MM.1S (cell line): Measurements from ENCODE around the gene MACROD2.

ENCODE experiments used
- DNase-seq: peaks from one replicate; pipeline ENCODE4 v3.0.0-alpha.2; 2015
- H2AFZ ChIP-seq: fragments of 300-600 bp; sonication (generic); 2 replicates; pipeline ENCODE4 v1.6.0; 2016; ENCODE audit warnings: antibody characterized with exemption, low read length
- H3F3A ChIP-seq: fragments of 300-600 bp; sonication (generic); 2 replicates; pipeline ENCODE4 v1.6.1; 2016; ENCODE audit warnings: mild to moderate bottlenecking, antibody characterized with exemption, low read length, moderate library complexity, mixed read lengths; ENCODE audit not compliant: insufficient read depth
- H3K27ac ChIP-seq: fragments of 300-600 bp; sonication (generic); 2 replicates; pipeline ENCODE4 v1.5.1; 2016; ENCODE audit warnings: mild to moderate bottlenecking, low read length
- H3K27me3 ChIP-seq: fragments of 300-600 bp; sonication (generic); replicated peaks from 2 replicates; pipeline ENCODE4 v1.6.0; 2016; ENCODE audit warnings: low read length; ENCODE audit not compliant: insufficient read depth
- H3K36me3 ChIP-seq: fragments of 300-600 bp; sonication (generic); replicated peaks from 2 replicates; pipeline ENCODE4 v1.6.1; 2016; ENCODE audit warnings: mild to moderate bottlenecking, low read length, mixed read lengths; ENCODE audit not compliant: insufficient read depth
- H3K4me1 ChIP-seq: fragments of 300-600 bp; sonication (generic); 2 replicates; pipeline ENCODE4 v1.6.1; 2016; ENCODE audit warnings: low read length, mixed read lengths
- H3K4me2 ChIP-seq: fragments of 300-600 bp; sonication (generic); 2 replicates; pipeline ENCODE4 v1.6.0; 2016; ENCODE audit warnings: low read depth, low read length
- H3K4me3 ChIP-seq: fragments of 300-600 bp; sonication (generic); 2 replicates; pipeline ENCODE4 v1.5.1; 2016; ENCODE audit warnings: low read length, mixed read lengths
- H3K79me2 ChIP-seq: fragments of 300-600 bp; sonication (generic); 2 replicates; pipeline ENCODE4 v1.6.1; 2016; ENCODE audit warnings: mixed run types, low read length, mixed read lengths
- H3K9ac ChIP-seq: fragments of 300-600 bp; sonication (generic); 2 replicates; pipeline ENCODE4 v1.6.1; 2016; ENCODE audit warnings: low read length, mixed read lengths
- H3K9me2 ChIP-seq: fragments of 300-600 bp; sonication (generic); replicated peaks from 2 replicates; pipeline ENCODE4 v1.6.1; 2016; ENCODE audit warnings: mild to moderate bottlenecking, low read length, mixed read lengths; ENCODE audit not compliant: insufficient read depth
- H3K9me3 ChIP-seq: fragments of 300-600 bp; sonication (generic); replicated peaks from 2 replicates; pipeline ENCODE4 v1.6.1; 2016; ENCODE audit warnings: mild to moderate bottlenecking, low read length, mixed read lengths; ENCODE audit not compliant: insufficient read depth
- H4K20me1 ChIP-seq: fragments of 300-600 bp; sonication (generic); 2 replicates; pipeline ENCODE4 v1.6.1; 2016; ENCODE audit warnings: mild to moderate bottlenecking, low read length, moderate library complexity, mixed read lengths; ENCODE audit not compliant: insufficient read depth
- CTCF ChIP-seq: fragments of 300-600 bp; sonication (generic); IDR thresholded peaks from 2 replicates; pipeline ENCODE4 v1.5.1; 2016; ENCODE audit warnings: antibody characterized with exemption, low read length, mixed read lengths
- EZH2 ChIP-seq: fragments of 300-600 bp; sonication (generic); optimal IDR thresholded peaks from 2 replicates; pipeline ENCODE3; 2017; ENCODE audit warnings: low read depth, mild to moderate bottlenecking, antibody characterized with exemption, low read length, mixed read lengths
- EZH2phosphoT487 ChIP-seq: fragments of 300-600 bp; sonication (generic); IDR thresholded peaks from 2 replicates; pipeline ENCODE4 v1.6.1; 2018; ENCODE audit warnings: antibody characterized with exemption, low read length

The MACROD2 gene

GRCh38 chr20:15076785-15077184, 1081.5 kb downstream of the MACROD2 start:
- no peaks in the 10 kb centered on the region for H3K36me3 ChIP-seq
- no peak overlapping the region for H2AFZ ChIP-seq
- no peaks in the 10 kb centered on the region for H3K9me2 ChIP-seq
- no peak for TF ChIP-seq CTCF
- TF ChIP-seq EZH2: no peak
- TF ChIP-seq EZH2phosphoT487: no peak
- no peaks in the 10 kb centered on the region for H3K9me3 ChIP-seq
- H3K27me3 ChIP-seq: no peaks in the 10 kb centered on the region
- no peaks in the 10 kb centered on the region for H4K20me1 ChIP-seq
- no peaks in the 10 kb centered on the region for H3K4me1 ChIP-seq
- H3K79me2 ChIP-seq: no peaks in the 10 kb centered on the region
- no peak overlapping the region for H3K9ac ChIP-seq
- no peak overlapping the region for H3K4me2 ChIP-seq
- DNase-seq: no peak
- H3K27ac ChIP-seq: no peak overlapping the region
- H3K4me3 ChIP-seq: no peak overlapping the region
- no peaks in the 10 kb centered on the region for H3F3A ChIP-seq

GRCh38 chr20:15077733-15078250, 1082.5 kb downstream of the MACROD2 start:
- Histone ChIP-seq H3K9me3 (no peaks in the 10 kb centered on the region), H3K79me2 (no peaks in the 10 kb centered on the region), H2AFZ (no peak overlapping the region), H3K27ac (no peak overlapping the region), H3K27me3 (no peaks in the 10 kb centered on the region), H3K4me1 (no peaks in the 10 kb centered on the region), H3K36me3 (no peaks in the 10 kb centered on the region), H3K9me2 (no peaks in the 10 kb centered on the region), H3F3A (no peaks in the 10 kb centered on the region), H3K4me2 (no peak overlapping the region), H4K20me1 (no peaks in the 10 kb centered on the region), H3K9ac (no peak overlapping the region), H3K4me3 (no peak overlapping the region)
- DNase-seq: no peak
- TF ChIP-seq EZH2phosphoT487 (no peak), CTCF (no peak), EZH2 (no peak)

GRCh38 chr20:15079594-15080340, 1084.5 kb downstream of the MACROD2 start:
- no peak overlapping the region for H2AFZ ChIP-seq

More at GRCh38 chr20:15079594-15080340, 1084.5 kb downstream of the MACROD2 start:
- Histone ChIP-seq H4K20me1 (no peaks in the 10 kb centered on the region), H3K36me3 (no peaks in the 10 kb centered on the region), H3K27me3 (no peaks in the 10 kb centered on the region), H3K4me1 (no peaks in the 10 kb centered on the region), H3K9me3 (no peaks in the 10 kb centered on the region), H3K9ac (no peak overlapping the region), H3F3A (no peaks in the 10 kb centered on the region), H3K79me2 (no peaks in the 10 kb centered on the region), H3K4me3 (no peak overlapping the region), H3K9me2 (no peaks in the 10 kb centered on the region), H3K27ac (no peak overlapping the region), H3K4me2 (no peak overlapping the region)
- no peak for TF ChIP-seq CTCF
- TF ChIP-seq EZH2: no peak
- no peak for TF ChIP-seq EZH2phosphoT487
- DNase-seq: no peak
